GM12878 (cell line): Measurements from ENCODE around the gene RASSF6. TPM values are rescaled to one million over a fixed set of nuclear protein-coding genes. Genes with fewer than 3 reads are reported as not detected.
"Not testable (repeated sequence)": the region's sequence is repeated elsewhere in the genome, so short reads cannot be mapped to it uniquely, and the experiment has no call there.

ENCODE experiments used
- ATAC-seq: fragments of 200-7000 bp; cut with Tn5 transposase; 3 replicates; pipeline ENCODE4 v1.9.1; 2020; ENCODE audit warnings: mild to moderate bottlenecking, moderate library complexity
- BruUV-seq: library from RNA; stranded (reverse); fragments of 400-500 nt; replicated peaks from 2 replicates; lab custom pipeline; 2021; lab: Mats Ljungman, UMichigan
- CTCF ChIA-PET: fragments of 300-600 bp; sonication (Branson Sonifier 250); formaldehyde crosslinking; extraction: SDS; loops from one replicate; lab custom pipeline; 2021; ENCODE audit warnings: inconsistent platforms; lab: Yijun Ruan, JAX
- POLR2A ChIA-PET: fragments of 350-600 bp; formaldehyde crosslinking; extraction: SDS; loops from one replicate; lab custom pipeline; 2021; ENCODE audit warnings: inconsistent platforms; lab: Charles Lee
- RAD21 ChIA-PET: fragments of 300-600 bp; sonication (Branson Sonifier 250); formaldehyde crosslinking; loops from one replicate; lab custom pipeline; 2023; ENCODE audit warnings: antibody characterized with exemption; ENCODE audit not compliant: unreplicated experiment; lab: Charles Lee
- SMC1A ChIA-PET: fragments of 300-600 bp; sonication (Branson Sonifier 250); formaldehyde crosslinking; loops from one replicate; lab custom pipeline; 2023; ENCODE audit not compliant: unreplicated experiment, uncharacterized antibody; lab: Charles Lee
- DNase-seq: peaks from one replicate; pipeline ENCODE4 v3.0.0-alpha.2; 2011; ENCODE audit warnings: low read depth, low spot score
- FAIRE-seq: peaks from 3 replicates; lab custom pipeline; 2011; peaks lifted over from hg19 to GRCh38; lab: Jason Lieb, UNC
- H2AFZ ChIP-seq: 2 replicates; pipeline ENCODE4 v1.6.0; 2011; ENCODE audit warnings: low read depth, low read length, control low read depth; ENCODE audit not compliant: control insufficient read depth
- H3K27ac ChIP-seq: 2 replicates; pipeline ENCODE4 v1.5.1; 2011; ENCODE audit warnings: control low read depth; ENCODE audit not compliant: control insufficient read depth, insufficient read depth
- H3K27me3 ChIP-seq, 2 experiments: replicated peaks in 1 of 2; 2 replicates each; pipeline versions ENCODE4 v1.6.0 to v1.6.1; 2011; ENCODE audit warnings: low read length in 1 of 2; ENCODE audit not compliant: control insufficient read depth in 2 of 2, insufficient read depth in 2 of 2
- H3K36me3 ChIP-seq, 2 experiments: 2 replicates each; pipeline ENCODE4 v1.5.1; 2011; ENCODE audit warnings: low read length in 1 of 2; ENCODE audit not compliant: control insufficient read depth in 2 of 2, insufficient read depth in 2 of 2
- H3K4me1 ChIP-seq: 2 replicates; pipeline ENCODE4 v1.6.1; 2011; ENCODE audit warnings: mild to moderate bottlenecking, low read length, moderate library complexity, mixed read lengths; ENCODE audit not compliant: control insufficient read depth, insufficient read depth
- H3K4me2 ChIP-seq: 2 replicates; pipeline ENCODE4 v1.6.0; 2011; ENCODE audit warnings: control low read depth; ENCODE audit not compliant: control insufficient read depth, insufficient read depth
- H3K4me3 ChIP-seq: fragments of 200-600 bp; sonication (generic); 2 replicates; pipeline ENCODE4 v1.5.1; 2016
- H3K79me2 ChIP-seq: 2 replicates; pipeline ENCODE4 v1.6.0; 2011; ENCODE audit warnings: low read length; ENCODE audit not compliant: control insufficient read depth, insufficient read depth
- H3K9ac ChIP-seq: 2 replicates; pipeline ENCODE4 v1.8.0; 2011; ENCODE audit warnings: low read length, control low read depth, mixed read lengths; ENCODE audit not compliant: control insufficient read depth, insufficient read depth
- H3K9me3 ChIP-seq: replicated peaks from 3 replicates; pipeline ENCODE4 v1.5.1; 2011; ENCODE audit warnings: mild to moderate bottlenecking, low read length; ENCODE audit not compliant: control insufficient read depth, insufficient read depth
- H4K20me1 ChIP-seq: 2 replicates; pipeline ENCODE4 v1.6.0; 2011; ENCODE audit not compliant: control insufficient read depth, insufficient read depth
- ATF7 ChIP-seq: fragments of 450-650 bp; IDR thresholded peaks from 2 replicates; pipeline ENCODE4 v1.6.1; 2016; ENCODE audit warnings: low read depth, mild to moderate bottlenecking
- MTA2 ChIP-seq: fragments of 450-650 bp; IDR thresholded peaks from 2 replicates; pipeline ENCODE4 v1.6.1; 2016; ENCODE audit warnings: low read depth, mild to moderate bottlenecking, moderate library complexity
- NBN ChIP-seq: fragments of 450-650 bp; IDR thresholded peaks from 2 replicates; pipeline ENCODE4 v1.6.1; 2016
- in situ Hi-C: fragments of 300-500 bp; cut with MboI; formaldehyde crosslinking; loops from 9 replicates; pipeline ENCODE4 v1.14.3; 2018; ENCODE audit warnings: mixed read lengths
- intact Hi-C: fragments of 100-400 bp; cut with micrococcal nuclease; formaldehyde crosslinking; loops from one replicate; pipeline ENCODE4 v1.14.2; 2022; ENCODE audit not compliant: unreplicated experiment
- polyA plus RNA-seq, 11 experiments: library from polyadenylated mRNA; depleted of rRNA in 4 of 11; unstranded in 6 of 11; stranded (reverse) in 5 of 11; fragments of >200 nt; fragmentation: Nextera tagmentation in 4 of 11; fragmentation: Illumina TruSeq in 1 of 11; extraction: Ambion mirVana in 4 of 11; extraction: Trizol in 1 of 11; gene quantifications; 1 replicate in 1 of 11; 2 replicates in 10 of 11; pipeline versions ENCODE4 v1.2.1 to v1.2.3, GENCODE V29; 2011 to 2016; ENCODE audit warnings: inconsistent platforms in 2 of 11, missing spikeins in 2 of 11, low read depth in 1 of 11
- total RNA-seq, 4 experiments: library from RNA; depleted of rRNA in 3 of 4; stranded (reverse); fragments of >200 nt in 3 of 4; fragmentation: Illumina TruSeq in 1 of 4; extraction: Trizol in 1 of 4; gene quantifications; 2 replicates each; pipeline versions ENCODE4 v1.2.1 to v1.2.3, GENCODE V29; 2013 to 2021
- TF ChIP-seq, protein P1 (sequence below): fragments of 450-650 bp; IDR thresholded peaks from 2 replicates; pipeline ENCODE4 v1.6.1; 2017; ENCODE audit warnings: low read depth, mild to moderate bottlenecking, moderate library complexity

The RASSF6 gene
- total and polyA plus RNA-seq, 10 of the 15 experiments (the other 5 are each of a cell fraction or from before 2014, with no cell fraction given) = 0.28 to 2.9 (median 0.54) TPM

DNA sequence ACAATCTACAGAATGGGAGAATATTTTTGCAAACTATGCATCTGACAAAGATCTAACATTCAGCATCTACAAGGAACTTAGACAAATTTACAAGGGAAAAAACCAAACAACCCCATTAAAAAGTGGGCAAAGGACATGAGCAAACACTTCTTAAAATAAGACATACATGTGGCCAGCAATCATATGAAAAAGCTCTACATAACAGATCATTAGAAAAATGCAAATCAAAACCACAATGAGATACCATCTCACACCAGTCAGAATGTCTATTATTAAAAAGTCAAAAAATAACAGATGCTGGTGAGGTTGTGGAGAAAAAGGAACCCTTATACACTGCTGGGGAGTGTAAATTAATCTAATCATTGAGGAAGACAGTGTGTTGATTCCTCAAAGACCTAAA is 23.1 kb downstream of the RASSF6 start:
- H2AFZ ChIP-seq, H3K9ac ChIP-seq, H3K9me3 ChIP-seq, H3K4me3 ChIP-seq, H3K79me2 ChIP-seq, DNase-seq, H3K36me3 ChIP-seq, H3K27me3 ChIP-seq, BruUV-seq, H3K4me2 ChIP-seq, H3K4me1 ChIP-seq, FAIRE-seq, in situ Hi-C loops, H4K20me1 ChIP-seq, H3K27ac ChIP-seq: not testable (repeated sequence)
- ChIA-PET SMC1A (interaction anchor here (1.4 to 7.4 kb wide), 4 partner anchors 18 to 56 kb away, joined by 3 to 146 read pairs (median 100); partner anchors contain the start of gene RASSF6), CTCF (interaction anchor here (1.3 to 7.4 kb wide), 7 partner anchors 9 to 56 kb away, joined by 3 to 149 read pairs (median 14); partner anchors contain the start of gene RASSF6), POLR2A (interaction anchor here (0.7 to 1.7 kb wide), 5 partner anchors 10 to 58 kb away, joined by 3 to 5 read pairs (median 5); no protein-coding TSS in a partner anchor), RAD21 (interaction anchor here (0.6 to 5.4 kb wide), 4 partner anchors 12 to 389 kb away, joined by 3 to 21 read pairs (median 4); no protein-coding TSS in a partner anchor)
- ATAC-seq = peak; percentile 49
- TF ChIP-seq NBN = 0 out of 2 replicates have a peak, but pooled peaks have one; percentile 25
- peak; percentile 44 for TF ChIP-seq ATF7
- TF ChIP-seq, protein P1, sequence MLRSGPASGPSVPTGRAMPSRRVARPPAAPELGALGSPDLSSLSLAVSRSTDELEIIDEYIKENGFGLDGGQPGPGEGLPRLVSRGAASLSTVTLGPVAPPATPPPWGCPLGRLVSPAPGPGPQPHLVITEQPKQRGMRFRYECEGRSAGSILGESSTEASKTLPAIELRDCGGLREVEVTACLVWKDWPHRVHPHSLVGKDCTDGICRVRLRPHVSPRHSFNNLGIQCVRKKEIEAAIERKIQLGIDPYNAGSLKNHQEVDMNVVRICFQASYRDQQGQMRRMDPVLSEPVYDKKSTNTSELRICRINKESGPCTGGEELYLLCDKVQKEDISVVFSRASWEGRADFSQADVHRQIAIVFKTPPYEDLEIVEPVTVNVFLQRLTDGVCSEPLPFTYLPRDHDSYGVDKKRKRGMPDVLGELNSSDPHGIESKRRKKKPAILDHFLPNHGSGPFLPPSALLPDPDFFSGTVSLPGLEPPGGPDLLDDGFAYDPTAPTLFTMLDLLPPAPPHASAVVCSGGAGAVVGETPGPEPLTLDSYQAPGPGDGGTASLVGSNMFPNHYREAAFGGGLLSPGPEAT = peak; percentile 47; the same call in 1 of the 2 replicates
- TF ChIP-seq MTA2 = peak; percentile 83
- intact Hi-C loops = loop anchor here (10.0 kb wide), 1 partner anchor 342 kb away; the partner anchor contains the start of gene ANKRD17
